ENCODE measurements around the gene MATN3. TPM values are rescaled to one million over a fixed set of nuclear protein-coding genes. Genes with fewer than 3 reads are reported as not detected.

MATN3 gene
- polyA plus RNA-seq, 4 donors, result 0.25 to 1.0 TPM; not detected in 2

DNA sequence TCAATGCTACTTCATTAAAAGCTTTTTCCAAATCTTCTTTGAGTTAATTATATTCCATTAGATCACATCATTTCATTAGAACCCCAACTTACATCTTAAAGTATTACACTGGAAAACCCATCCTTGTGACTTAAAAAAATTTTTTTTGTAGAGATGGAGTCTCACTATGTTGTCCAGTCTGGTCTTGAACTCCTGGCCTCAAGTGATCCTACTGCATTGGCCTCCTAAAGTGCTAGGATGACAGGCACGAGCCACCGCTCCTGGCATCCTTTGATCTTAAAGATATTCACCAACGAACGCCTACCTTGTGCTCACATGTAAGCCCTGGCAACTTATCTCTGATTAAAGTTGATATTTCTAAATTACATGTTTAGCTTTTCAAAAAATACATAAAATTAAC lies 32.3 kb upstream of the MATN3 start:
- FAIRE-seq, result no peak
- DNase-seq, result no peak
- 85 to 95% (median 92%) methylated on average over 4 of the region's 4 CpGs for WGBS, 3 donors
- peaks cover 0 to 10% (median 0%) of the 10 kb centered on the region in 3 donors for H3K36me3 ChIP-seq (ENCODE audit: control insufficient read depth in 3 of 3, insufficient read depth in 2 of 3, low read depth in 1 of 3, low read length in 3 of 3)
- no peak overlapping the region for H3K27ac ChIP-seq (ENCODE audit: low read depth in 1 of 3, low read length in 2 of 3)
- no peaks in the 10 kb centered on the region for H3K27me3 ChIP-seq (ENCODE audit: control insufficient read depth in 3 of 3, insufficient read depth in 3 of 3, low read length in 3 of 3)
- H3K4me1 ChIP-seq (ENCODE audit: control insufficient read depth in 3 of 3, insufficient read depth in 2 of 3, low read depth in 1 of 3, low read length in 2 of 3), result peaks cover 5 to 21% (median 18%) of the 10 kb centered on the region in 3 donors
- H3K9me3 ChIP-seq (ENCODE audit: control insufficient read depth in 2 of 2, insufficient read depth in 1 of 2, low read depth in 1 of 2, low read length in 1 of 2), result no peaks in the 10 kb centered on the region
- H3K4me3 ChIP-seq (ENCODE audit: low read depth in 1 of 3, low read length in 3 of 3), result no peak overlapping the region

DNA sequence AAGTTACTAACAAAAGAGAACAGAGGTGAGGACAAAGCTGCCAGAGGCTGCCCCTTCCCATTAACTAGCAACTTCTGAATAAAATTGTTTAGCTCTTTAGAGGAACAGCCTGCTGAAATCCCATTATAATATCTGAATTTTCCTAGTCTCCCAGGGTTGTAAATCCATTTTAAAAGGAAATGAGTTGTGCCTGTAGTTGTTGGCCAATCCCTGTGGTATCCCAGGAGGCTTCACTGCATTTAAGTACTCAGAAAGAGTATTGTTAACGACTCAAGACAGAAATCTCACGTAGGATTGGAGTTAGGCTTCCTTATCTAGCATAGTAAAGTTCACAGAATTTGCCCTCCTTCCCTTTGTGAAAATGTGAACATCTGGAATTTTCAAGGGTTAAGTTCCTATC lies 30.1 kb upstream of the MATN3 start:
- DNase-seq (peak; percentile 21 to 30), FAIRE-seq (no peak)
- Histone ChIP-seq H3K27me3 (ENCODE audit: control insufficient read depth in 3 of 3, insufficient read depth in 3 of 3, low read length in 3 of 3) (no peaks in the 10 kb centered on the region), H3K4me1 (ENCODE audit: control insufficient read depth in 3 of 3, insufficient read depth in 2 of 3, low read depth in 1 of 3, low read length in 2 of 3) (peaks cover 0 to 12% (median 8%) of the 10 kb centered on the region in 3 donors), H3K36me3 (ENCODE audit: control insufficient read depth in 3 of 3, insufficient read depth in 2 of 3, low read depth in 1 of 3, low read length in 3 of 3) (peaks cover 2 to 25% (median 5%) of the 10 kb centered on the region in 3 donors), H3K27ac (ENCODE audit: low read depth in 1 of 3, low read length in 2 of 3) (peak overlapping the region in 1 of 3 donors; percentile 46), H3K9me3 (ENCODE audit: control insufficient read depth in 2 of 2, insufficient read depth in 1 of 2, low read depth in 1 of 2, low read length in 1 of 2) (no peaks in the 10 kb centered on the region), H3K4me3 (ENCODE audit: low read depth in 1 of 3, low read length in 3 of 3) (no peak overlapping the region)
- WGBS, 3 donors, result 9 to 27% (median 21%) methylated on average over 2 of the region's 2 CpGs

DNA sequence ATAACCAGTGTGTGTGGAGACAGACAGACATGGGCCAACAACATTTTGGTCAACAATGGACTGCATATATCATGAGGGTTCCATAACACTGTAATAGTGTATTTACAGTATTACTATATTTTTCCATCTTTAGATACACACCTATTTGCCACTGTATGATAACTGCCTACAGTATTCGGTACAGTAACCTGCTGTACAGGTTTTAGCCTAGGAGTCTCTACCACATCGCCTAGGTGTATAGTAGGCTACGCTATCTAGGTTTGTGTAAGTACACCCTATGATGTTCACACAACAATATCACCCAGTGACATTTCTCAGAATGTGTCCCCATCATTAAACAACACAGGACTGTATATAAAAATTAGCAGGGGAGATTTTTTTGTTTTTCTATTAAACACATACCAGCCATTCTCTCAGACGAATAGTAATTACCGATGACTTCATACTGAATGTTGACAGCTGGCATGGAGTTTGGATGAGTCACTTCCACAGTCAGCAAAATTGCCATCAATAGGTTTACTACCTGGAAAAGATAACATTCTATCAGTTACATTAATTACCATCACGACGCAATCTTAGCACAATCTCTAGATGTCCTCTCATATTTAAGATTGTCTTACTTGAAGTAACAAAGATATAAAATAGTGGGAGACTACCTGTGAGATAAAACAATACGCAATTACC lies 28.2 kb upstream of the MATN3 start:
- Histone ChIP-seq H3K36me3 (ENCODE audit: control insufficient read depth in 3 of 3, insufficient read depth in 2 of 3, low read depth in 1 of 3, low read length in 3 of 3) (peaks cover 8 to 29% (median 11%) of the 10 kb centered on the region in 3 donors), H3K27me3 (ENCODE audit: control insufficient read depth in 3 of 3, insufficient read depth in 3 of 3, low read length in 3 of 3) (no peaks in the 10 kb centered on the region), H3K9me3 (ENCODE audit: control insufficient read depth in 2 of 2, insufficient read depth in 1 of 2, low read depth in 1 of 2, low read length in 1 of 2) (no peaks in the 10 kb centered on the region), H3K27ac (ENCODE audit: low read depth in 1 of 3, low read length in 2 of 3) (no peak overlapping the region), H3K4me1 (ENCODE audit: control insufficient read depth in 3 of 3, insufficient read depth in 2 of 3, low read depth in 1 of 3, low read length in 2 of 3) (peaks cover 0 to 12% (median 8%) of the 10 kb centered on the region in 3 donors), H3K4me3 (ENCODE audit: low read depth in 1 of 3, low read length in 3 of 3) (no peak overlapping the region)
- 51 to 70% (median 66%) methylated on average over 8 of the region's 8 CpGs for WGBS, 3 donors
- peak; percentile 17 to 71 for DNase-seq
- FAIRE-seq, result no peak

DNA sequence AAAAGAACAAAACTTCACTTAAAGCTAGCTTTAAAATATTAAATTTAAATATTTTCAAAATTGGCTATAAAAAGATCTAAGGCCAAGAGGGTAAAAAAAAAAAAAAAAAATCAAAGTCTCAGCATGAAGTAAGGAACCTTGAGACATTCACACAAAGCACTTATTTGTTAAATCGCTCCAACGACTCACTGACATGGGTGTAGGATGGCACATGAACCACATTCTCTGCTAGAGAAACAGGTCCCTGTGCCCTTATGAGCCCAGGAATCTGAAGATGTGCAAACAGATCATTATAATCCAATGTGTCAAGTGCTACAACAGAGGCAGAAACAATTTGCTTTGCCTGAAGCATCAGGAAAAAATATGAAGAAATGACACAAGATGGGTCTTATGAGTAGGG lies 25.2 kb upstream of the MATN3 start:
- Histone ChIP-seq H3K4me1 (ENCODE audit: control insufficient read depth in 3 of 3, insufficient read depth in 2 of 3, low read depth in 1 of 3, low read length in 2 of 3) (peaks cover 0 to 8% (median 4%) of the 10 kb centered on the region in 3 donors), H3K27ac (ENCODE audit: low read depth in 1 of 3, low read length in 2 of 3) (no peak overlapping the region), H3K4me3 (ENCODE audit: low read depth in 1 of 3, low read length in 3 of 3) (no peak overlapping the region), H3K9me3 (ENCODE audit: control insufficient read depth in 2 of 2, insufficient read depth in 1 of 2, low read depth in 1 of 2, low read length in 1 of 2) (no peaks in the 10 kb centered on the region), H3K36me3 (ENCODE audit: control insufficient read depth in 3 of 3, insufficient read depth in 2 of 3, low read depth in 1 of 3, low read length in 3 of 3) (peaks cover 19 to 38% (median 27%) of the 10 kb centered on the region in 3 donors), H3K27me3 (ENCODE audit: control insufficient read depth in 3 of 3, insufficient read depth in 3 of 3, low read length in 3 of 3) (no peaks in the 10 kb centered on the region)
- 81 to 90% (median 83%) methylated on average over 2 of the region's 2 CpGs for WGBS, 3 donors
- no peak for DNase-seq
- no peak for FAIRE-seq

DNA sequence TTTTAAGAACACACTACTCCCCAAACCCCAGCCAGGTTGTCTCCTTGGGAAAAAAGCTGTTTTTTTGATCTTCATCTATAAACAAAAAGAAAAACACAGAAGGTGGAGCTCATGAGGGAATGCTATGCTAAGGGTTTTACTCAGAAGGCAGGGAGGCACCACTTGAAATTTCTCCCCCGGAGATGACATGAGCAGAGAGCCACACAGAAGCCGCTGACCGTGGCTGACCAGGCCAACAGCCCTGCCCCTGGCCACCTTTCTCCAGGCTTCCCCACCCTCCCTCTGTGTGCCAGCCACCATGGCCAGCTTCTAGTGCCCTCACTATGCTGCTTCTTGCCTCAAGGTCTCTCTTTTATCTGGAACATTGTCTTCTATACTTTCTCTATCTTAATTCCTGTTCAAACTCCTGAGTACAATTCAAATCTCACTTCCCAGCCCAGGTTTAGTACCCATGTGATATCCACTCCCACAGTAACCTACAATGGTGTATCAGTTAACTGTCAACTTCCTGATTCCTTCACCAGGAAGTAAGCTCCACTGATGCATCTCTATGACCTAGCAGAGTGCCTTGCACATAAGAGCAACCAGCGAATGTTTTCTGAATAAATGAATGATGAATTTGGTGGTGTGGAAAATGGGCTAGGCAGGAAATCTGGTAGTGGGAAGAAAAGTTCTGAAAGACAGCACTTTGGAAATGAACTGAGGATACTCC lies 23.6 kb upstream of the MATN3 start:
- peaks cover 27 to 35% (median 29%) of the 10 kb centered on the region in 3 donors for H3K36me3 ChIP-seq (ENCODE audit: control insufficient read depth in 3 of 3, insufficient read depth in 2 of 3, low read depth in 1 of 3, low read length in 3 of 3)
- no peaks in the 10 kb centered on the region for H3K4me1 ChIP-seq (ENCODE audit: control insufficient read depth in 3 of 3, insufficient read depth in 2 of 3, low read depth in 1 of 3, low read length in 2 of 3)
- WGBS, 3 donors, result 57 to 87% (median 85%) methylated on average over 4 of the region's 4 CpGs
- no peaks in the 10 kb centered on the region for H3K27me3 ChIP-seq (ENCODE audit: control insufficient read depth in 3 of 3, insufficient read depth in 3 of 3, low read length in 3 of 3)
- DNase-seq (peak in 1 of 2 donors; percentile 40), FAIRE-seq (no peak)
- H3K9me3 ChIP-seq (ENCODE audit: control insufficient read depth in 2 of 2, insufficient read depth in 1 of 2, low read depth in 1 of 2, low read length in 1 of 2), result no peaks in the 10 kb centered on the region
- no peak overlapping the region for H3K4me3 ChIP-seq (ENCODE audit: low read depth in 1 of 3, low read length in 3 of 3)
- peak overlapping the region in 1 of 3 donors; percentile 64 for H3K27ac ChIP-seq (ENCODE audit: low read depth in 1 of 3, low read length in 2 of 3)

DNA sequence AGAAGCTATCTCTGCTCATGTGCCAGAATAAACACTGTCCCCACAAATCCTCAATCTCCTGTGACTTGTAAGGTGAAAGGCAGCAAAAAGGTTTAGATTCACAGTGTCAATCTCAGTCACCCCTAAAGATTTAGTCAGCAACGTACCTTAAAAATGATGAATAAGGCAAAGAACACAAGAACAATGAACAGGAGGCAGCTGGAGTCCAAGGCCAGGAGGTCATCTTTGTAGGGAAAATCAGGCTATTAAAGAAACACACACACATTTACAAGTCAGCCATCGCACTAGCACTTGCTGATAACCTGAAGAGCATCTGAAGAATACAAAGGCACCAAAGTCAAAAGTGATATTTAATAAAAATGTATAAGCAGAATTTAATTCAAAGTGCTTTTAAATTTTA lies 22.4 kb upstream of the MATN3 start:
- H3K9me3 ChIP-seq (ENCODE audit: control insufficient read depth in 2 of 2, insufficient read depth in 1 of 2, low read depth in 1 of 2, low read length in 1 of 2), result peaks cover 0 to 4% of the 10 kb centered on the region in 2 donors
- H3K4me1 ChIP-seq (ENCODE audit: control insufficient read depth in 3 of 3, insufficient read depth in 2 of 3, low read depth in 1 of 3, low read length in 2 of 3), result no peaks in the 10 kb centered on the region
- H3K27ac ChIP-seq (ENCODE audit: low read depth in 1 of 3, low read length in 2 of 3), result no peak overlapping the region
- no peak overlapping the region for H3K4me3 ChIP-seq (ENCODE audit: low read depth in 1 of 3, low read length in 3 of 3)
- FAIRE-seq (no peak), DNase-seq (no peak)
- peaks cover 31 to 42% (median 32%) of the 10 kb centered on the region in 3 donors for H3K36me3 ChIP-seq (ENCODE audit: control insufficient read depth in 3 of 3, insufficient read depth in 2 of 3, low read depth in 1 of 3, low read length in 3 of 3)
- H3K27me3 ChIP-seq (ENCODE audit: control insufficient read depth in 3 of 3, insufficient read depth in 3 of 3, low read length in 3 of 3), result no peaks in the 10 kb centered on the region
- WGBS, 3 donors, result 67 to 81% (median 79%) methylated on average over 2 of the region's 2 CpGs

DNA sequence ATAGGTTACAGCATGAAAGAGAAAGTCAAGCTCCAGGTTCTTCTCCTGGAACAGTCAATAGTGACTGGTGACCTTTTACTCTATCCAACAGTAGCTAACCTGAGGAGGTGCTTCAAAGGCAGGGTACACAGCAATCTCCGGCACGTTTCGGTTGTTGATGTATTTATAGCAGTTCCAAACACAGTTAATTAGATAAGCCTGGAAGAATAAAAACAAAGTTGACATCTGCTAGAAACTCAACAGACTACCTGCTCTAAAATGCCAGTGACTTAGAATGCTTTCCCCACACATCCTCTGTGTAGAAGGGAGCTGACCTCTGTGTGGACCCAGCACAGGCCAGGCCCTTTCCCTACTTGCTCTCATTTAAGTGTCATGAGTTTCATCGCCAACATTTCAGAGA lies 21.8 kb upstream of the MATN3 start:
- no peaks in the 10 kb centered on the region for H3K4me1 ChIP-seq (ENCODE audit: control insufficient read depth in 3 of 3, insufficient read depth in 2 of 3, low read depth in 1 of 3, low read length in 2 of 3)
- no peak overlapping the region for H3K27ac ChIP-seq (ENCODE audit: low read depth in 1 of 3, low read length in 2 of 3)
- no peak for FAIRE-seq
- H3K9me3 ChIP-seq (ENCODE audit: control insufficient read depth in 2 of 2, insufficient read depth in 1 of 2, low read depth in 1 of 2, low read length in 1 of 2), result peaks cover 0 to 4% of the 10 kb centered on the region in 2 donors
- DNase-seq, result no peak
- H3K4me3 ChIP-seq (ENCODE audit: low read depth in 1 of 3, low read length in 3 of 3), result no peak overlapping the region
- WGBS, 3 donors, result 73 to 83% (median 83%) methylated on average over 4 of the region's 4 CpGs
- H3K36me3 ChIP-seq (ENCODE audit: control insufficient read depth in 3 of 3, insufficient read depth in 2 of 3, low read depth in 1 of 3, low read length in 3 of 3), result peaks cover 28 to 36% (median 32%) of the 10 kb centered on the region in 3 donors
- H3K27me3 ChIP-seq (ENCODE audit: control insufficient read depth in 3 of 3, insufficient read depth in 3 of 3, low read length in 3 of 3), result no peaks in the 10 kb centered on the region

DNA sequence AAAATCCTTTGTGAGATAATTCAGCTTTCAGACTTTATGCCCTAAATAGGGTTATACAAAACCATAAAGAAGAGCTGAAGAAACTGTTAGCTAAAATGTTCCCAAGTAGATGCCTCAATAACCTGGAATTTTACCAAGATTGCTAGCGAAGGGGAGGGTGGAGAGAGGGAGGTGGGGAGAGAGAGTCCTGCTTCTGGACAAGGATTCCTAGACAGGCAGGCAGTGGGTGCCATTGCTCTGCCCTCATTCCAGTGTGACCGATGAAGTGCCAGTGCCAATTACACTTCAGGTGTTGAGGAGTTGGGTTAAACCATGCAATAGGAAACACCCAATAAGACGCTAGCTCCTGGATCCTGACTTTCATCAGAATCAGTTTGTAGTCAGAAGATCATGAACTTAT lies 20.9 kb upstream of the MATN3 start:
- no peak overlapping the region for H3K27ac ChIP-seq (ENCODE audit: low read depth in 1 of 3, low read length in 2 of 3)
- H3K4me1 ChIP-seq (ENCODE audit: control insufficient read depth in 3 of 3, insufficient read depth in 2 of 3, low read depth in 1 of 3, low read length in 2 of 3), result no peaks in the 10 kb centered on the region
- peaks cover 0 to 9% of the 10 kb centered on the region in 2 donors for H3K9me3 ChIP-seq (ENCODE audit: control insufficient read depth in 2 of 2, insufficient read depth in 1 of 2, low read depth in 1 of 2, low read length in 1 of 2)
- WGBS, 3 donors, result 85 to 93% (median 89%) methylated on average over 3 of the region's 3 CpGs
- DNase-seq (no peak), FAIRE-seq (no peak)
- no peak overlapping the region for H3K4me3 ChIP-seq (ENCODE audit: low read depth in 1 of 3, low read length in 3 of 3)
- peaks cover 29 to 32% (median 31%) of the 10 kb centered on the region in 3 donors for H3K36me3 ChIP-seq (ENCODE audit: control insufficient read depth in 3 of 3, insufficient read depth in 2 of 3, low read depth in 1 of 3, low read length in 3 of 3)
- H3K27me3 ChIP-seq (ENCODE audit: control insufficient read depth in 3 of 3, insufficient read depth in 3 of 3, low read length in 3 of 3), result no peaks in the 10 kb centered on the region

Data from small intestine (tissue), 7 donors.